B cell (primary cell): ENCODE data around the gene TIMMDC1.

Source experiments
- CTCF ChIP-seq: fragments of 200-600 bp; IDR thresholded peaks from one replicate; pipeline ENCODE4 v1.8.0; 2022; ENCODE audit warnings: antibody characterized with exemption, mild to moderate bottlenecking
- EZH2 ChIP-seq: IDR thresholded peaks from 2 replicates; pipeline ENCODE4 v1.6.1; 2012; ENCODE audit warnings: borderline replicate concordance, low read depth, mild to moderate bottlenecking, moderate library complexity, low read length; ENCODE audit not compliant: insufficient read depth, poor library complexity, severe bottlenecking

GRCh38 chr3:119510690-119511089, 12.3 kb downstream of the TIMMDC1 start:
- TF ChIP-seq EZH2 (no peak), CTCF (no peak)
